NT2/D1 (cell line): ENCODE data around the gene TSPAN10.

Experiments
- SUZ12 ChIP-seq: IDR thresholded peaks from 2 replicates; pipeline ENCODE4 v1.6.1; 2011; ENCODE audit not compliant: insufficient read length, insufficient read depth; ENCODE audit errors: extremely low read depth
- YY1 ChIP-seq: IDR thresholded peaks from 2 replicates; pipeline ENCODE4 v1.6.1; 2011; ENCODE audit not compliant: insufficient read length, insufficient read depth
- ZNF274 ChIP-seq: IDR thresholded peaks from 2 replicates; pipeline ENCODE4 v1.6.1; 2011; ENCODE audit warnings: mild to moderate bottlenecking, low read depth, low read length

DNA sequence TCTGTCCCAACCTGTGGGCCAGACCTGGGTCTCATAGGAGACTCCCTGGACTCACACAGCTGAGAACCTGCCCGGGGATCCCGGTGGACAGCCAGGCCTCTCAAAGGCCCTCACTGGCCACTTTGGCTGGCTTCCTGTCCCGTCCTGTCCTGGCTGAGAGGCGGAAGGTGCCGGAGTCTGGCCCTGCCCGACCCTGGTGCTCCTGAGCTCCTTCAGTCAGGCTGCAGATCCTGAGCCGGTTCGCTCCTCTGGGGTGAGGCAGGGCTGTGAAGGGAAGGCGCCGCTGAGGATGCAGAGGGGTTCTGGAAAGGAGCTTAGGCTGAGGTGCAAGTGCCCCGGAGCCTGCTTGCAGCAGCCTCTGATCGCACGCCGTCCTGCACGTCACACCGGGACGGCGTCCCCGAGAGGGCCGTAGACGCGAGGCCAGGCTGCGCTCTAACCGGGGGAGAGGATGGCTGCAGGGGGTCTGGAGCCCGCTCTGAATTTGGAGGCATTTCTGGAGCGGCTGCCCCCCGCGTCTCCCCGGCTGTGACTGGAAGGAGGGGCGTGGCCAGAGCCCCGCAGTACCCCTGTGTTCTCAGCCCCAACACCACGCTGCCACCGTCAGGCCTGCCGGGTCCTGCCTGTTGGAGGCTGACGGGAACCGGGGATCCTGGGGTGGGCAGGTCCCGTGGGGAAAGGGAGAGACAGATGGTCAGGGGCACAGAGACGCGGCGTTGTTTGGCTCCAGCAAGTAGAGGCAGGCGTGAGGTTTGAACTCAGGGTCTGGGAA lies 51.0 kb downstream of the TSPAN10 start:
- TF ChIP-seq ZNF274, result no peak
- TF ChIP-seq YY1, result no peak
- TF ChIP-seq SUZ12, result no peak
